Type B pancreatic cell (in vitro differentiated cells): Measurements from ENCODE around the gene KIRREL3. TPM values are rescaled to one million over a fixed set of nuclear protein-coding genes. Genes with fewer than 3 reads are reported as not detected.

ENCODE experiments used
- DNase-seq: peaks from one replicate; pipeline ENCODE4 v3.0.0; 2021; ENCODE audit warnings: mixed read lengths; ENCODE audit not compliant: unreplicated experiment; ENCODE audit errors: extremely low spot score
- H3K27ac Mint-ChIP-seq: 2 replicates; pipeline ENCODE4 v1.8.0; 2021; ENCODE audit warnings: mild to moderate bottlenecking, mixed read lengths
- H3K27me3 Mint-ChIP-seq: 2 replicates; pipeline ENCODE4 v1.8.0; 2021; ENCODE audit warnings: mixed read lengths
- H3K36me3 Mint-ChIP-seq: 2 replicates; pipeline ENCODE4 v1.8.0; 2021; ENCODE audit warnings: mixed read lengths
- H3K4me1 Mint-ChIP-seq: one replicate; pipeline ENCODE4 v1.8.0; 2021; ENCODE audit warnings: mixed read lengths; ENCODE audit not compliant: unreplicated experiment
- H3K4me3 Mint-ChIP-seq: 2 replicates; pipeline ENCODE4 v1.8.0; 2021; ENCODE audit warnings: mild to moderate bottlenecking, mixed read lengths
- H3K9me3 Mint-ChIP-seq: 2 replicates; pipeline ENCODE4 v1.8.0; 2021; ENCODE audit warnings: mixed read lengths
- CTCF ChIP-seq: fragments of 200-600 bp; sonication (generic); conservative IDR thresholded peaks from 2 replicates; pipeline ENCODE4 v1.5.0; 2021; ENCODE audit warnings: antibody characterized with exemption, mild to moderate bottlenecking
- total RNA-seq: library from RNA; stranded (reverse); gene quantifications from 2 replicates; pipeline ENCODE4 v1.2.1, GENCODE V29; 2021; ENCODE audit warnings: low replicate concordance

The KIRREL3 gene
- total RNA-seq, 1 donor from 2014 or later: 4.1 TPM

- DNase-seq: no peak
- no peak for TF ChIP-seq CTCF
- H3K9me3 Mint-ChIP-seq: no peaks in the 10 kb centered on the region
- H3K27me3 Mint-ChIP-seq: peaks cover 35% of the 10 kb centered on the region
- H3K36me3 Mint-ChIP-seq: no peaks in the 10 kb centered on the region
- H3K27ac Mint-ChIP-seq: no peak overlapping the region
- H3K4me1 Mint-ChIP-seq: peaks cover 14% of the 10 kb centered on the region
- H3K4me3 Mint-ChIP-seq: no peak overlapping the region
Measured at GRCh38 chr11:126782810-126783209, 217.8 kb downstream of the KIRREL3 start.

- TF ChIP-seq CTCF: no peak
- no peaks in the 10 kb centered on the region for H3K9me3 Mint-ChIP-seq
Measured at GRCh38 chr11:126781942-126782341, 218.6 kb downstream of the KIRREL3 start.

GRCh38 chr11:126776119-126776518 lies 224.5 kb downstream of the KIRREL3 start:
- Mint-ChIP-seq H3K27ac (no peak overlapping the region), H3K9me3 (no peaks in the 10 kb centered on the region), H3K4me3 (no peak overlapping the region), H3K4me1 (peaks cover 19% of the 10 kb centered on the region), H3K36me3 (no peaks in the 10 kb centered on the region), H3K27me3 (peaks cover 32% of the 10 kb centered on the region)
- no peak for DNase-seq
- no peak for TF ChIP-seq CTCF

More at GRCh38 chr11:126781942-126782341, 218.6 kb downstream of the KIRREL3 start:
- no peak overlapping the region for H3K27ac Mint-ChIP-seq
- H3K27me3 Mint-ChIP-seq: peaks cover 35% of the 10 kb centered on the region
- peaks cover 14% of the 10 kb centered on the region for H3K4me1 Mint-ChIP-seq
- no peak for DNase-seq
- no peaks in the 10 kb centered on the region for H3K36me3 Mint-ChIP-seq
- no peak overlapping the region for H3K4me3 Mint-ChIP-seq

GRCh38 chr11:126772267-126772666 lies 228.3 kb downstream of the KIRREL3 start:
- DNase-seq: no peak
- no peak overlapping the region for H3K27ac Mint-ChIP-seq

GRCh38 chr11:126768702-126769101 lies 231.9 kb downstream of the KIRREL3 start:
- Mint-ChIP-seq H3K4me3 (no peak overlapping the region), H3K27ac (no peak overlapping the region), H3K27me3 (peaks cover 30% of the 10 kb centered on the region), H3K4me1 (no peaks in the 10 kb centered on the region), H3K36me3 (no peaks in the 10 kb centered on the region), H3K9me3 (no peaks in the 10 kb centered on the region)
- no peak for DNase-seq
- TF ChIP-seq CTCF: no peak

More at GRCh38 chr11:126772267-126772666, 228.3 kb downstream of the KIRREL3 start:
- H3K9me3 Mint-ChIP-seq: no peaks in the 10 kb centered on the region
- H3K4me3 Mint-ChIP-seq: no peak overlapping the region
- no peaks in the 10 kb centered on the region for H3K36me3 Mint-ChIP-seq
- H3K27me3 Mint-ChIP-seq: peaks cover 25% of the 10 kb centered on the region
- no peak for TF ChIP-seq CTCF
- H3K4me1 Mint-ChIP-seq: peaks cover 11% of the 10 kb centered on the region

GRCh38 chr11:126766440-126766839 lies 234.1 kb downstream of the KIRREL3 start:
- no peak for TF ChIP-seq CTCF
- Mint-ChIP-seq H3K36me3 (no peaks in the 10 kb centered on the region), H3K27me3 (peaks cover 16% of the 10 kb centered on the region), H3K4me3 (no peak overlapping the region), H3K27ac (no peak overlapping the region), H3K4me1 (no peaks in the 10 kb centered on the region), H3K9me3 (no peaks in the 10 kb centered on the region)
- no peak for DNase-seq
